GM08714 (cell line): Measurements from ENCODE around the gene PRM3.

ENCODE experiments used
- H3K4me3 ChIP-seq: fragments of 200-500 bp; sonication (Bioruptor generic); 2 replicates; pipeline ENCODE4 v1.5.1; 2014; ENCODE audit warnings: mild to moderate bottlenecking, low read length, inconsistent platforms
- ZNF274 ChIP-seq: IDR thresholded peaks from 2 replicates; pipeline ENCODE4 v1.6.1; 2012; ENCODE audit warnings: mild to moderate bottlenecking, low read depth, low read length

PRM3 gene

DNA sequence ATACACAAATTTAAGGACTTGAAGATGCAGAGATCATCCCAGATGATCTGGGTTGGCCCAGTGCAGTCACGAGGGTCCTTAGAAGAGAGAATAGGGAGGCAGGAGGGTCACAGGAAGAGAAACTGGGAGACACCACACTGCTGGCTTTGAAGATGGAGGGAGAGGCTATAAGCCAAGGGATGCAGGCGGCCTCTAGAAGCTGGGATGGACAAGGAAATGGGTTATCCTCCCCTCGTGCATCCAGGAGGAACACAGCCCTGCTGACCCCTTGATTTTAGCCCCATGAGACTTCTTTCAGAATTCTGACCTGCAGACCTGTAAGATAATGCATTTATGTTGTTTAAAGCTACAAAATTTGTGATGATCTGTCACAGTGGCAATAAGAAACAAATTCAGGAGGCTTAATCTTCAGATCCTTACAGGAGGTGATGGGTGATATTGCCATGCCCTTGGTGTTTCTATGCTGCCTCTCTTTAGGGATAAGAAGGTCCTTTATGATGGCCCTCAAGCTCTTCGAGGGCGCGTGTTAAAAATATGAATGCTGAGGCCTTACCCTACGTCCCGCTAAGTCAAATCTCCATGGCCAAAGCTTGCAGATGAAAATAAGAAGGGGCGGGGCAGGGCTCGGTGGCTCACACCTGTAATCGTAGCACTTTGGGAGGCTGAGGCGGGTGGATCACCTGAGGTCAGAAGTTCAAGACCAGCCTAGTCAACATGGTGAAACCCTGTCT lies 4.3 kb upstream of the PRM3 start:
- H3K4me3 ChIP-seq: no peak overlapping the region
- no peak for TF ChIP-seq ZNF274

DNA sequence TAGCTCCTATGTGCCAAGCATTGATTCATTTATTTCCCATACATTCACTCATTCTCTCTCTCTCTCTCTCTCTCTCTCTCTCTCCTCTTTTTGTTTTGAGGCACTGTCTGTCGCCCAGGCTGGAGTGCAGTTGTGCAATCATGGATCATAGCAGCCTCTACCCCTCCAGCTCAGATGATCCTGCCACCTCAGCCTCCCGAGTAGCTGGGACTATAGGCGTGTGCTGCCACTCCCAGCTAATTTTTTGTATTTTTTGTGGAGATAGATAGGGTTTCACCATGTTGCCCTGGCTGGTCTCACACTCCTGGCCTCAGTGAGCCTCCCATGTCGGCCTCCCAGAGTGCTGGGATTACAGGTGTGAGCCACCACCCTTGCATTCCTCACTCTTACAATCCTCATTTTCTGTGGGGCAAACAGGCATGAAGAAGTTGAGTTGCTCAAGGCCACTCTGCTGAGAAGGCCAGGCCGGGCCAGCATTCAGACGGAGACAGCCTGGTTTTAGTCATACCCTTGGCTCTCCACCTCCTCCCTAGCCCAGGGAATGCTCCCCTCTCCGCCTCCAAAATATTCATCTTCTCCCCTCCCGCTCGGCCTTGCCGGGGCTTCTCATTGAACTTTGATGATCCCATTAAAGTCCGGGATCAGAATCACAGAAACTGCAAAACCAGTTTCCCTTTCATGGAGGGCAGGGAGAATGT lies 3.6 kb upstream of the PRM3 start:
- no peak for TF ChIP-seq ZNF274
- no peak overlapping the region for H3K4me3 ChIP-seq

DNA sequence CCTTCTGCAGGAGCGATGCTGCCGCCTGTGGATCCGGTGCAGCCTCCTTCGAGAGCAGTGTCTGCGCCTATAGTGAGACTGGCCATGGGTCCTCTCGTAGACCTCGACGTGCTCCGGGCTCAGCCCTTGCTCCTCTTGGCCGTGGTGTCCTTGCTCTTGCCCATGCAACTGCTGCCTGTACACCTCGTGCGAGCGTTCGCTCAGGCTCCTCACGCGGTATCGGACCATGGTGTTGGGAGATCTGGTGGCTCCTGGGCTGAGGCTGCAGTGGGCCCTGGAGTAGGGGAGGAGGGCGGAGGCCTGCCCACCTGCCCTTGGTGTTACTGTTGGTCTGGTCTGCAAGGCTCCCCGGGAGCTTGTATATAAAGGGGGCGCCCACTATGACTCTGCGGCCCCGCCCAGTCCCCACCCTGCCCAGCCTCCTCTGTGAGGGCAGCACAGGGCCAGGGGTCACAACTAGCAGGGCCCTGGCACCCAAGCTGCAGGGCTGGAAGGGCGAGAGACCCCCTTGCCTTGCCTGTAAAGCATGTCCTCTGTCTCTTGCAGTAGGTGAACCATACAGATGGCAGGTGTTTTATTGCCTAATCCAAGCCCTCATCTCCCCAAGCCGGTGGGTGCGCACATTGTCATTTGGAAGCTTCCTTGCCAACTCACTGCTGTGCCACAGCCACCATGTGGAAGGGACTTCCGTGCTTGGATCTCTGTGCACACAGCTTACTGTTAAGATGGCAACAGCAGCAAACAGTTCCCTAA lies 2.9 kb upstream of the PRM3 start, which contains the start of gene PRM2:
Gene PRM2 (minus strand): TSS at position 338 of the 753 bp plus-strand sequence. CDS start 110 bp downstream, at position 228.
- no peak for TF ChIP-seq ZNF274
- H3K4me3 ChIP-seq: no peak within 1 kb of the TSS

DNA sequence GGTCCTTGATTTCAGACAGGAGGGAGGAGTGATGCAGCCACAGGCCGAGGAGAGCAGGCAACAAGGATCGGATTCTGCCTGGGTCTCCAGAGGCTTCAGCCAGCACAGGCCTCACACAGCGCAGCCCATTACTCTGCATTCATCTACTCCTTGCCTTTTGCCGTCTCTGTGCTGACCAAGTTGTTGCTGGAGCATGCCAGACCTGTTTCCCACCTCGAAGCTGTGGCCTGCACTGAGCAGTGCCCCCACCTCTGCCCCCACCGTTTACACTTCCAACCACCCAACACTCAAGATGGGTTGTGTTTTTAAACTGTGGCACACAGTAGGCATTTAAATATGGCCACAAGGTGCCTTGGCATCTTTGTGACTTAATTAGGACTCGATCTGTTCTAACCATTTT lies 1.5 kb upstream of the PRM3 start:
- TF ChIP-seq ZNF274: no peak
- no peak overlapping the region for H3K4me3 ChIP-seq

DNA sequence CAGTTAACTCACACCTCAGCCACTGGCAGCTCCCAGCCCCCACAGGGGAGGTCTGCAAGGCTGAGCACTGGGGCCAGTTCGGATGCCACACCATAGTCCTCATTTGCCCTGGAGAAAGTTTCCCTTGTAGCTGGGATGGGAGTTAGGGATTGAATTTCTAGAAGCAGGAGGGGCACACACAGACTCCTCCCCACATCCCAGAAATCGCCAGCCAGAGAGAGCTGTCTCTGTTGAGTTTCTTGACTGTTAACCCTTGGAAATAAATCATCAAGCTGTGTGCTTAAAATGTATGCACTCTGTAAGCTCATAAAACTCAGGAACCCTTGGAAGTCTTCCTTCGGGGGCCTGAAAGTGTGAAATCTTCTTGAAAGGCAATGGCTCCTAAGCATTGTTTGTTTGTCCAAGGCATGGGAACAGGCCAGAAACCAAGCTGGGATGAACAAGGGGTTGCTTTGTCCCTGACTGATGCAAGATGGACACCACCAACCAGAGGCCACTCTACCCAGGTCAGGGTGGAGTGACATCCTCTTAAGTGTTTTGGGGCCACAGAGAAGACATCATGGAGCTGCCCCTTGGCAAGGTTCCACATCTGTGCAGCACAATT lies 394 bp upstream of the PRM3 start:
- TF ChIP-seq ZNF274: no peak
- no peak overlapping the region for H3K4me3 ChIP-seq

DNA sequence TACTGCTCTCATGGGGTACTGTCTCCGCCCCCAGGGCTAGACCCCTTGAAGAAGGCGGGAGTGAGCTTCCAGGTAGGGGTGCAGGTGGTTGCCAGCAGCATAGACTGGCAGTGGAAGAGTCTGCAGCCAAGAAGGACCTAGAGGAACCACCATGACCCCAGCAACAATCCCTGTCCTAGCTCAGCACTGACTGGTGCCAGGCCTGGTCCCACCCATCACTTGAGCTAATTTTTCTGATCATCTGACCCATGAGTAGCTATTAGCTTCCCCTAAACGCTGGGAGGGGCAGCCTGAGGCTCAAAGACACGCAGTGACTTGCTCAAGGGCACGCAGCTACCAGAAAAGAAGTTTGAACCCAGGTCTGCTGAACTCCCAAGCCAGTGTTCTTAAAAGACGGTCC lies 945 bp downstream of the PRM3 start:
- H3K4me3 ChIP-seq: no peak overlapping the region
- no peak for TF ChIP-seq ZNF274

DNA sequence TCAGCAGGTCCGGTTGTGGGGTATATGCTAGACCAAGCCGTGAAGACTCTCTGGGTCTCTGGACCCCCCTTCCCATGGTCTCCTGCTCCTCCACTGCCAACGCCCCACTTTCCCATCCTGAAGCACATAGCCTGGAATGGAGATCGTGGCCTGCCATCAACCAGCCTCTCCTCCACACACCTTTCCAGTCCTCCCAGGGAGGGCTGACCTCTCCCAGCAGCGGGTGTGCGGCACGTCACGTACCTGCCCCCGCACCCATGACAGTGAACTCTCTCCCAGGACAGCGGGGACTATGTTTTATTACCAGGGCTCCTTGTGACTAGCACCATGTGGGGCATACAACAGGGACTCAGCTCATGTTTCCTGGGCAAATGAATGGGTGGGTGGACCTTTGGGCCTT lies 1.8 kb downstream of the PRM3 start:
- no peak overlapping the region for H3K4me3 ChIP-seq
- TF ChIP-seq ZNF274: no peak

DNA sequence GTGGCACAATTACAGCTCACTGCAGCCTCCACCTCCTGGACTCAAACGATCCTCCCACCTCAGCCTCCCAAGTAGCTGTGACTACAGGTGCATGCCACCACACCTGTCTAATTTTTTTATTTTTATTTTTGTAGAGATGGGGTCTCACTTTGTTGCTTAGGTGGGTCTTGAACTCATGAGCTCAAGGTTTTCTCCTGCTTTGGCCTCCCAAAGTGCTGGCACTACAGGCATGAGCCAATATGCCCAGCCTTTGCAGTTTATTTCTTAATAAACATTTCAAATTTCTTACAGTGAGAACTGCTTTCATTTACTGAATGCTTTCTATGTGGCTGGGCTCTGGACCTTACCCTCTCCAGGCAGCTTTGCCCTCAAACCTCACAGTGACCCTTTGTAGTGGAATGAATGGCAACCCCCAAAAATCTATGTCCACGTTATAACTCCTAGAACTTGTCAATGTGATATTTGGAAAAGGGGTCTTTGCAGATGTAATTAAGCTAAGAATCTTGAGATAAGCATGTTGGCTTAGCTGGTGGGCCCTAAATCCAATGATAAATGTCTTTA lies 2.7 kb downstream of the PRM3 start:
- H3K4me3 ChIP-seq: no peak overlapping the region
- no peak for TF ChIP-seq ZNF274

DNA sequence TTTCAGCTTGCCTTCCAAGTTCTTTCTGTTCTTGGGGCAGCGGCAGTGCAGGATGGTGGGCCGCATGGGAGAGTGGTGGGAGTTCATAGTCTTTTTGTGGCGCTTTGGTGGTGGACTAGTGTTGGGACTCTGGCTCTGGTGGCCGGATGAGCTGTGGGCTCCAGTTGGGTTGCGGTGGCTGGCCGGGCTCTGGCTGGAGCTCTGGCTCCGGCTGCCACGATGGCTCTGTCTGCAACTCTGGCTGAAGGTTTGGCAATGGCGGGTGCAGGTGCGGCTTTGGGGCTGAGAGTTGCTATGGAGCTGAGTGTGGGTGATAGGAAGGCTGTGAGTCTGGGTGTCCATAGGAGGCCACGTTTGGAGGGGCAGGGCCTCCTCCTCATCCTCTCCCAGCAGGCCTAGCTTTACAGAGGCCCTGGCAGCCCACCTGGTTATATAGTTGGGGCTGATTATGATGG lies 4.5 kb downstream of the PRM3 start, which contains the start of gene TNP2:
Gene TNP2 (minus strand): TSS at position 405 of the 455 bp plus-strand sequence. CDS start 63 bp downstream, at position 342.
- TF ChIP-seq ZNF274: no peak
- no peak within 1 kb of the TSS for H3K4me3 ChIP-seq

DNA sequence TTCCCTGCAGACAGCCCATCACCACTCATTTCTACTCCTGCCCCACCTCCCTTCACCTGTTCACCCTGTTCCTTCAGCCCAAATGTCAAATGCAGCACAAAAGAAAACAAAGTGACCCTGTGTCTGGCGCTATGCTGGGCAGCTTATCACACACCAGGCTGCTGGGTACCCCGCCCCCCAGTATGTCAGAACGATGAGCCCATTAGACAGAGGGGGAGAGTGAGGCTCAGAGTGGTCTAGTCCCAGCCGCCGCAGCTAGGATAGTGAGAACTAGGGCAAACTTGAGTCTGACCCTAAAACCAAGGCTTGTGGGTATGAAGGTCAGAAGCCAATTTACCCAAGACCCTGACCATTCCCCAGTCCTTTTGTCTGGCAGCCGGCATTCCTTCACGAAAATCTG lies 8.3 kb downstream of the PRM3 start:
- no peak overlapping the region for H3K4me3 ChIP-seq
- no peak for TF ChIP-seq ZNF274

DNA sequence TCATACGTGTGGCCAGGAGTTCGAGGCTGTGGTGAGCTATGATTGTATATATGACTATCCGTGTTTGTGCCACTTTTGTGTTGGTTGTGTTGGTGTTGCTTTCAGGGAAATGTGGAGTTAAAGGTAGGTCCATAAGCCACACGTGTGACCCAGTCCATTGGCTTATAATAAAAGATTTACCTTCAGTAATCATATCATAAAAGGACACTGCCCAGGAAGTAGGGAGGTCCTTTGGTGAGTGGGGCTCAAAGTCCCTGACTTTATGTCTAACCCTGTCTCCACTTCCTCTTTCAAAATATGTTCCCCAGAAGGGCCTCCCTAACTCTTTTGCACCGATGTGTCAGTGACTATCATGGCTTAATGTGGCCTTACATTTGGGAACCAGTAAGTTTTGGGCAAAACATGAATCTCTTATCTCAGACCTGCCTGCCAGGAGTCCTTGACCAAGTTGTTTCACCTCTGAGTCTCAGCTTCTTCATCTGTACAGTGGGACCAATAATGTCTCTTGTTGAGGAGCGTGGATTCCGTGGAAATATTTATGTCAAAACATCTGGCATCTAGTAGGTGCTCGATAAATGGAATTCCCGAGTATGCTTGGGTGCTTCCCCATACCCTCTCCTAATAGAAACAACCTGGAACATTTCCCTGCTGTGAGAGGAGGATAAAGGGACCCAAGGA lies 9.1 kb downstream of the PRM3 start:
- no peak for TF ChIP-seq ZNF274
- no peak overlapping the region for H3K4me3 ChIP-seq

DNA sequence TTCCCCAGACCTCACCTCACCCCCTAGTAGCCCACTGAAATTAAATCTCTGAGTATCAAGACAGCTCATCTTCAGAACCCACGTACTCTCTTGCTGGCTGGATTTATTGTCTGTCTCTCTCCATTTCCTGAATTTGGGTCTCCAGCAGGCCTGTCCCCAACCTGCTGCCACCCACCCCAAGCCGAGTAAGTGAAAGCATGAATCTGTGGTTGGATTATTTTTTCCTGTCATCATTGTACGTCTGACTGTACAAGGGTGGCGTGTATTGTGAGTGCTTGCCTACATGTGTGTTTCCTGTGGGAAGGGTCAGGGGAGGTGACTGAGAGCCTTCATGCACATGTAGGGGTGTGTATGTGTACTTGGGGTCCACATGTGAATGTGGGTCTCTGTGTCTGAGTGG lies 9.7 kb downstream of the PRM3 start:
- no peak for TF ChIP-seq ZNF274
- no peak overlapping the region for H3K4me3 ChIP-seq

DNA sequence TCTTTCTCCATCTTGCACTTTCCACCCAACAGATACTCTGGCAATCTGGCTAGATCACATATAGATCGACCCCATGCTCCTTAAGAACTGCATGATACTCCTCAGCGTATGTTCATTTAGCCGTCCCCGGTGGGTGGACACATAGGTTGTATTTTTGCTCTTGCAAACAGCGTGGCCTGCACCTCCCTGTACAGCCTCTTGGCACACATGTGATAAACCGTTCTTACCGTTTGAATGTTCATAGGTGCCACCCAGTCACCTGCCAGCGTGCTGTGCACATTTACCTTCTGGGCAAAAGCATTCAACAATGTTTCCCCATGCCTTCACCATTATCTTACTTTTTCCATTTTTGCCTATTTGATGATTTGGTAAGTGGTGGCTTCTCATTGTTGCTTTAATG lies 10.5 kb downstream of the PRM3 start:
- TF ChIP-seq ZNF274: no peak

More for the DNA sequence above, 10.5 kb downstream of the PRM3 start:
- no peak overlapping the region for H3K4me3 ChIP-seq
